HG03571 (cell line): ENCODE measurements around the gene RBL1.
"Not testable (repeated sequence)": the region's sequence is repeated elsewhere in the genome, so short reads cannot be mapped to it uniquely, and the experiment has no call there.

Experiments
- ATAC-seq: cut with Tn5 transposase; IDR thresholded peaks from one replicate; pipeline ENCODE4 v1.9.1; 2021; ENCODE audit not compliant: unreplicated experiment

Gene RBL1

DNA sequence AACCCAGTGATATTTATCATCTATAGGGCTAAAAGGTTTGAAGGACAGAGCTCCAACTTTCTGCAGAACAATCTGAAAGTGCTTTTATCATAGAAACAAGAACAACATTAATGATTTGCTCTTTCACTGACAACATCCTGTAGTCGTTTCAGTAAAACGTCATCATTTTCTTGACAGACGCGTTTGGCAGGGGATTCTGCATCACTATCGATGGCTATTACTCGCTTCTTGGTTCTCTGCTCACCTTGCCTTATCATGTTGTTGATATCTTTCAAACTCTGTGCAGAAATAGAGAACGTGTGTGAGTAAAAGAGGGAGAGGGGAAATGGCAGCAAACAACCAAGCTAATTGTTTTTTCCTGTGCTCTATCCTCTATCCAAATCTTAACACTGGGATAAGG lies 97.1 kb downstream of the RBL1 start:
- no peak for ATAC-seq

DNA sequence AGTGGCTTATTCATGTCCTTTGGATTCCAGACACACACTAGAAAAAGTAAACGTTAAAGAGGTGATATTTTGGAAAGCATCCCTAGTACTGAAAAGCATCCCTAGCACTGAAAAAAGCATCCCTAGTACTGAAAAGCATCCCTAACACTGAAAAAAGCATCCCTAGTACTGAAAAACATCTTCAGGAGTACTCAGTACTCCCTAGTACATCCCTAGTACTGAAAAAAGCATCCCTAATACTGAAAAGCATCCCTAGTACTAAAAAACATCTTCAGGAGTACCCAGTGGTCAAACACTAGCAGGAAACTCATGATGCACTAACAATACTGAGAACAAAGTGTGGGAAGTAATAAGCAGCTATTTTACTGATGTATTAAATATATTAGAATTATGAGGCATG lies 98.7 kb downstream of the RBL1 start:
- no peak for ATAC-seq

DNA sequence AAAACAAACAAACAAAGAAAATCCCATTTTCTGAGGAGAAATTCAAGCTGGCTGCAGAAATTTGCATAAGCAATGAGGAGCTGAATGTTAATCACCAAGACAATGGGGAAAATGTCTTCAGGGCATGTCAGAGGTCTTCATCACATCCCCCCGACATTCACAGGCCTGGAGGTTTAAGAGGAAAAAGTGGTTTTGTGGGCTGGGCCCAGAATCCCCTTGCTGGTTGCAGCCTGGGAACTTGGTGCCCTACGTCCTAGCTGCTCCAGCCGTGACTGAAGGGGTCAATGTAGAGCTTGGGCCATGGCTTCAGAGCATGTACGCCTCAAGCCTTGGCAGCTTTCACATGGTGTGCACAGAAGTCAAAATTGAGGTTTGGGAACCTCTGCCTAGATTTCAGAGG lies 101.6 kb downstream of the RBL1 start:
- not testable (repeated sequence) for ATAC-seq

DNA sequence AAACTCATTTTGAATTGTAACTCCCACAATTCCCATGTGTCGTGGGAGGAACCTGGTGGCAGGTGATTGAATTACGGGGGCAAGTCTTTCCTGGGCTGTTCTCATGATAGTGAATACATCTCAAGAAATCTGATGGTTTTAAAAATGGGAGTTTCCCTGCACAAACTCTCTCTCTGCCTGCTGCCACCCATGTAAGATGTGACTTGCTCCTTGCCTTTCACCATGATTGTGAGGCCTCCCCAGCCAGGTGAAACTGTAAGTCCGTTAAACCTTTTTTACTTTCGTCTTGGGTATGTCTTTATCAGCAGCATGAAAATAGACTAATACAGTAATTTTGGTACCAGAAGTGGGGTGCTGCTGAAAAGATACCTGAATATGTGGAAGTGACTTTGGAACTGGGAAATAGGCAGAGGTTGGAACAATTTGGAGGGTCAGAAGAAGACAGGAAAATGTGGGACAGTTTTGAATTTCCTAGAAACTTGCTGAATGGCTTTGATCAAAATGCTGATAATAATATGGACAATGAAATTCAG lies 102.9 kb downstream of the RBL1 start:
- no peak for ATAC-seq

DNA sequence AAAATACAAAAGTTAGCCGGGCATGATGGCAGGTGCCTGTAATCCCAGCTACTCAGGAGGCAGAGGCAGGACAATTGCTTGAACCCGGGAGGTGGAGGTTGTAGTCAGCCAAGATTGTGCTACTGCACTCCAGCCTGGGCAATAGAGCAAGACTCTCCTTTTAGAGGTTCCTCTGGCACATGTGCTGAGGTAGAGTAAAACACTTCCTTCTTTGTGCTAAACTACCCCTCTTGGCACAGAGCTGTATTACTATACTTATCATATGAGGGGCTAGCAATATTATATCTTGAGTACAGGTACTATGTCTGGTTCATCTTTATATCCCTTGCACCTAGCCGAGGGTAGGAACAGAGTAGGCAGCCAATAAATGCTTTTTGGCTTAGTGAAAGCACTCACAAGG lies 104.1 kb downstream of the RBL1 start:
- ATAC-seq = no peak

DNA sequence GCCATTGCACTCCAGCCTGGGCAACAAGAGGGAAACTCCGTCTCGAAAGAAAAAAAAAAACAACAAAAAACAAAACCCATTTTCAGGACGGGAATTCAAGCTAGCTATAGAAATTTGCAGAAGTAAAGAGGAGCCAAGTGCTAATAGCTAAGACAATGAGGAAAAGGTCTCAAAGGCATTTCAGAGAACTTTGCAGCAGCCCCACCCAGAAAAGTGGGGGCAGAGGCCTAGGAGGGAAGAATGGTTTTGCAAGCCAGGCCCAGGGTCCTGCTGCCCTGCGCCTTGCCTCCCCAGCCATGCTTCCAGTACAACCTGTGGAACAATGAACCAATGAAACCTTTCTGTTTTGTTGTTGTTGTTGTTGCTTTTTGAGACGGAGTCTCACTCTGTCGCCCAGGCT lies 106.0 kb downstream of the RBL1 start:
- no peak for ATAC-seq

DNA sequence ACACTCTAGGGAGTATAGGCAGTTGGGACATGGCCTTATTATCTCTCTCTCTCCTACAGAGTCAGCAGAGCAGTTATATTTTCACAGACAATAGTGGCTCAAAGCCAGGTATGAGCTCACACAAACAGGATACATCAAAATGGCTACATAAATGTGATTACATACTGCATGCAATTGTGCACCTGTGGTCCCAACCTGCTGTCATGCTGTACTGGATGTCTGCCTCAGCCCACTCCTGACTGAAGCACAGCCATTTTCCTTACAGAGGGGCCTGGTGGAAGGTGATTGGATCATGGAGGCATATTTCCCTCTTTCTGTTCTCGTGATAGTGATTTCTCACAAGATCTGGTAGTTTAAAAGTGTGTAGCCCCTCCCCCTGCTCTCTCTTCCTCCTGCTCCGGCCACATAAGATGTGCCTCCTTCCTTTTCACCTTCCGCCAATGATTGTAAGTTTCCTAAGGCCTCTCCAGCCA lies 107.3 kb downstream of the RBL1 start:
- ATAC-seq = no peak

DNA sequence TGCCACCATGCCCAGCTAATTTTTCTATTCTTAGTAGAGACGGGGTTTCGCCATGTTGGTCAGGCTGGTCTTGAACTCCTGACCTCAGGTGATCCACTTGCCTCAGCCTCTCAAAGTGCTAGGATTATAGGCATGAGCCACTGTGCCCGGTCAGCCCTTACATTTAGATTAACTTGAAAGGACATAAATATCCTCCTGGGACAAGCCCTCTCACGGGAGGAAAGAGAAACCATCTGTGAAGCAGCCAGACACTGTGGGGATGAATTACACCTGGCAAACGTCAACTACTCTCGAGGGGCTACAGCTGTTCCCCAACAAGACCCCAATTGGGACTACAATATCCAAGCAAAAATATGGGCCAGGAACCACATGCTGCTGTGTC lies 111.5 kb downstream of the RBL1 start:
- ATAC-seq = no peak

DNA sequence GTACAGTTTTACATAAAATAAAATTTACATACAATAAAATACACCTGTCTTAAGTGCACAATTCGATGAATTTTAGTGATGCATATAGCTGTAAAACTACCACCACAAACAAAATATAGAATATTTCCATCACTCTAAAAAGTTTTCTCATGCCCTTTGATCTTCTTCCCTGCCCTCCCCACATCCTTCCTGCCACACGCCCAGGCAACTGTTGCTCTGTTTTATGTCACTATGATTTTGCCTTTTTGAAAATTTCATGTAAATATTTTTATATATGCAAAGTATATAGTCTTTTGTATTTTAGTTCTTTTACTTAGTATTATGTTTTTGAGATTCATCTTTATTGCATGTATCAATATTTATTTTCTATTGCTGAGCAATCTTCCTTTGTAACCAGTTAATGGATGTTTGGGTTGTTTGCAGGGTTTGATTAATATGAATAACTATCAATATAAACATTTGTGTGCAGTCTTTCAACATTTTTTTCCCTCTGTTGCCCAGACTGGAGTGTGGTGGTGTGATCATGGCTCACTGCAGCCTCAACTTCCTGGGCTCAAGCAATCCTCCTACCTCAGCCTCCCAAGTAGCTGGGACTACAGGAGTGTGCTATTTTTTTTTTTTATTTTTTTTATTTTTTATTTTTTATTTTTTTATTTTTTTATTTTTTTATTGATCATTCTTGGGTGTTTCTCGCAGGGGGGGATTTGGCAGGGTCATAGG lies 120.5 kb downstream of the RBL1 start:
- no peak for ATAC-seq

DNA sequence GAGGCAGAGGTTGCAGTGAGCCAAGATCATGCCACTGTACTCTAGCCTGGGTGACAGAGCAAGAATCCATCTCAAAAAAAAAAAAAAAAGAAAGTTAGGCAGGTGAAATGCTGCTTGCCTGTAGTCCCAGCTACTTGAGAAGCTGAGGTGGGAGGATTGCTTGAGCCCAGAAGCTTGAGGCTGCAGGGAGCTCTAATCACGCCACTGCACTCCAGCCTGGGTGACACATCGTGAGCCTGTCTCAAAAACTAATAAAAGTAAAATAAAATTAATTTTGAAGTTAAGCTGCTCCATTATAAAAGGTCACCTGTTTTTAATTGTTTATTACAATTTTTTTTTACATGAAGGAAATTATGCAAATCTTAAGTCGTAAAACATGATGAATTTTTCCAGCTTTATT lies 121.1 kb downstream of the RBL1 start:
- no peak for ATAC-seq

DNA sequence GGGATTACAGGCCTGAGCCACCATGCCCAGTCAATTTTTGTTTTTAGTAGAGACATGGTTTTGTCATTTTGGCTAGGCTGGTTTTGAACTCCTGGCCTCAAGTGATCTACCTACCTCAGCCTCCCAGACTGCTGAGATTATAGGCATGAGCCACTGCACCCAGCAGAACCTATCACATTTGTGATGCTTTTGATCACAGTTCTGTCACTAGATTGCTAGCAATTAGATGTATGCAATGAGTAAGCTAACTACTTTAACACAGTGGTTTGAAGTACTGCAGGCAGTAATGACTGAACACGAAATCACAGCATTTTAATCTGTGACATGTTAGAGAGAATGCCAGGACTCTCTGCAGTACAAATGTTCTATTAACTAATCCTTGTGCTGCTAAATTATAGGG lies 124.7 kb downstream of the RBL1 start:
- ATAC-seq = no peak

DNA sequence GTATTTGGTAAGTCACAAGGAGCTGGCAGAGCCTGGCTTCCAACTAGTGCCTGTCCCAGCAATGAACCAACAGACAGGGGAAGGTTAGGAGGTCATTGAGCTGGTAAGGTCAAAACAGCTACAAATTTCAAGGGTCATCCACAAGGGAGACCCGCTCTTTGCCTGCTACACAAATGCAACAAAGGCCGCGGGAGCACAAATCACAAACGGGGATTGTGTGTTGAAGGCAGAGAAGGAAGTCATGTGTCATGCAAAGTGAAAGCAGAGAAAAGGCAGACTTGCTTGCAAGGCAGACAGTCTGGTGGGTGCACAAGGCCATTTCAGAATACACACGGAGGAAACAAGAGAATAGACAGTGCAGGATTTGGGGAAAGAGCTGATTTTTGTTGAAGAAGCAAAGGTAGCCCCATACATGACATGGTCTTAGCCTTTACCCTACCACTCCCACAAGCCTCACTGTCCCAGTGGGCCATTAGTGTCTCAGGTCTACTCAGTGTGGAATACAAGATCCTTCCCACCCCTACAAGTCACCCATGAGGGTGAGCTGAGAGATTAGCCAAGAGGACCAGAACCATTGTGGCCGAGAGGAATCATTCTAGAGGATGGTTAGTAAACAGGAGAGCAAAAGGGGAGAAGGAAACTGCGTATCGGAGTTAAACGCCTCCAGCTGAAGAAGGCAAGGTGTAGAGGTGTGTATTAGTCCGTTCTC lies 126.2 kb downstream of the RBL1 start:
- ATAC-seq = no peak

DNA sequence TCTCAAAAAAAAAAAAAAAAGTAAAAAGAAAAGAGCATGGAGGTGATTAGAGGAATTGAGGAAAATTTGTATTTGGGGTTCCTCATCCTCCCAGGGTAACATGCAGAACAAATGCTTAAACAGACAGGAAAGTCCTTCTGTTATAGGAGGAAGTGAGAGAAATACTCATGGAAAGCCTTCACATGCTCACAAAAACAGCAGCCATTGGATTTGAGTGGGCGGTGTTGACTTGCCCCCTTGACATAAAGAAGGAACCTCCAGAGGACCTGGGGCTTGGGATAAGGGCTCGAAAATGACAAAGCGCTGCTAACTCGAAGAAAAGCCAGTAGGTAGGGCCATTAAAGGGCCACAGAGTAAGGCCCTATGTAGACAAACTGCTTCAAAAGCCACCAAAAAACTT lies 126.7 kb downstream of the RBL1 start:
- no peak for ATAC-seq

DNA sequence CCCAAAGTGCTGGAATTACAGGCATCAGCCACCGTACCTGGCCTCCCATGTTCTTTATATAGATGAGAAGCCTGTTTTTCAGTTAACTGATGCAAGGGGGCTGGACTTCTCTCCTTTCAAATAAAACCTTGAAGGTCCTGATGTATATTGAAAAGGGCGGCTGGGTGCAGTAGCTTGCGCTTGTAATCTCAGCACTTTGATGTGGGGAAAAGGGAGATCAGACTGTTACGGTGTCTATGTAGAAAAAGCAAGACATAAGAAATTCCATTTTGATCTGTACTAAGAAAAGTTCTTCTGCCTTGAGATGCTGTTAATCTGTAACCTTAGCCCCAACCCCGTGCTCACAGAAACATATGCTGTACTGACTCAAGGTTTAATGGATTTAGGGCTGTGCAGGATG lies 128.2 kb downstream of the RBL1 start:
- ATAC-seq = no peak

DNA sequence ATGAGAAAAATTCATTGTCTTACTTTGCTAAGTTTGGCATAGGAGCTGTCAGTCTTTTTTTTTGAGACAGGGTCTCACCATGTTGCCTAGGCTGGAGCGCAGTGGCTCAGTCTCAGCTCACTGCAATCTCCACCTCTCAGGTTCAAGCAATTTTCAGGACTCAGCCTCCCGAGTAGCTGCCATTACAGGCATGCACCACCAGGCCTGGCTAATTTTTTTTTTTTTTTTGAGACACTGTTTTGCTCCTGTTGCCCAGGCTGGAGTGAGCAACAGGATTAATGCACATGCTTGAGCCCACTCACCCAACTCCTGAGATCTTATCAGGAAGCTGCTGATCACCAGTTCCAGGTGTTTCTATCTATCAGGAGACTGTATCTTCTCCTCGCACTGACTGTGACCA lies 128.8 kb downstream of the RBL1 start:
- ATAC-seq = not testable (repeated sequence)

DNA sequence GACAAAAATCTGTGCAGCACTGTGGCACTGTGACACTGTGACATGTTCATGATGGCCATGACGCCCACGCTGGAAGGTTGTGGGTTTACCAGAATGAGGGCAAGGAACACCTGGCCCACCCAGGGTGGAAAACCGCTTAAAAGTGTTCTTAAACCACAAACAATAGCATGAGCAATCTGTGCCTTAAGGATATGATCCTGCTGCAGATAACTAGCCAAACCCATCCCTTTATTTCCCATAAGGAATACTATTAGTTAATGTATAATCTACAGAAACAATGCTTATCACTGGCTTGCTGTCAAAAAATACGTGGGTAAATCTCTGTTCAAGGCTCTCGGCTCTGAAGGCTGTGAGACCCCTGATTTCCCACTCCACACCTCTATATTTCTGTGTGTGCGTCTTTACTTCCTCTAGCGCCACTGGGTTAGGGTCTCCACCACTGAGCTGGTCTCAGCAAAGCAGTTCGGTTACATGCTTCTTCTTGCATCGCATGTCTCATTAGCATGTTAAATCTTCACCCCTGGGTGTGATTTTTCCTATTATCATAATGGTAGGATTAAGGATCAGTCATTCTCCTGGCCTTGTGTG lies 133.3 kb downstream of the RBL1 start:
- ATAC-seq = not testable (repeated sequence)

DNA sequence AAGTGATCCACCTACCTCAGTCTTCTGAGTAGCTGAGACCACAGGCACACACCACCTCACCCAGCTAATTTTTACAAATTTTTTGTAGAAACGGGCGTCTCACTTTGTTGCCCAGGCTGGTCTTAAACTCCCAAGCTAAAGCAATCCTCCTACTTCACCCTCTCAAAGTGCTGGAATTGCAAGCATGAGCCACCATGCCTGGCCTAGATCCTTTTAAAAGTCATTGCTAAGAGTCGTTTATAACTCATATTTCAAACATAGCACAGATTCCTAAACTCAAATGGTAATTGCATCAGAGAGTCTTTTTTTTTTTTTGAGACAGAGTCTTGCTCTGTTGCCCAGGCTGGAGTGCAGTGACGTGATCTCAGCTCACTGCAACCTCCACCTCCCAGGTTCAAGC lies 136.6 kb downstream of the RBL1 start:
- no peak for ATAC-seq

DNA sequence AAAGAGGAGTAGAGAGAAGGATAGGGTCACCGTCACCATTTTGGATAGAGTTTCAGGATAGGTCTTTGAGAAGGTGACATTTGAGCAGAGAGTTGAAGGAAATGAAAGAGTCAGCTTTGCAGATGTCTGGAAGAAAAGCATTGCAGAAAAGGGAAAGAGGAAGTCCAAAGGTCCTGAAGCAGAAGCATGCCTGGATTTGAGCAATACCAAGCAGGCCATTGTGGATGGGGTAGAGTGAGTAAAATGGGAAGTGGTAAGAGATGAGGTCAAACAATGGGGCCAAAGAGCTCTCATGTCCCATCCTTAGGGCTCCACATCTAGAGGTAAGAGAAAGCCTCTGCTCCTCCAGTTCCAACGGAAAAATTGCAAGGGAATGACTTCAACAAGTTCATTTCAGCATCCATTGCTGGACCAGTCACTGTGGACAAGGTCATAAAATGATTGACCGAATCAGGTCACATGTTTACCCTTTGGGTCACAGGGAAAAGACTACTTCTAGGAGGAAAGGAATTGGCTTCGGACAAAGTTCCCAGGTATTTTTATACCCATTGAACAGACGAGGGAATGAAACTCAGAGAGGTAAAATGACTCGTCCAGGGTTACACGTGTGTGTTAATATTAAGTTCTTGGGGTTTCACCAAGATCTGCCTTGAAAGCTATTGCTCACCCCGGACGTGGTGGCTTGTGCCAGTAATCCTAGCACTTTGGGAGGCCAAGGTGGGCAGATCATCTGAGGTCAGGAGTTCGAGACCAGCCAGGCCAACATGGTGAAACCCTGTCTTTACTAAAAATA lies 137.7 kb downstream of the RBL1 start:
- ATAC-seq = no peak

DNA sequence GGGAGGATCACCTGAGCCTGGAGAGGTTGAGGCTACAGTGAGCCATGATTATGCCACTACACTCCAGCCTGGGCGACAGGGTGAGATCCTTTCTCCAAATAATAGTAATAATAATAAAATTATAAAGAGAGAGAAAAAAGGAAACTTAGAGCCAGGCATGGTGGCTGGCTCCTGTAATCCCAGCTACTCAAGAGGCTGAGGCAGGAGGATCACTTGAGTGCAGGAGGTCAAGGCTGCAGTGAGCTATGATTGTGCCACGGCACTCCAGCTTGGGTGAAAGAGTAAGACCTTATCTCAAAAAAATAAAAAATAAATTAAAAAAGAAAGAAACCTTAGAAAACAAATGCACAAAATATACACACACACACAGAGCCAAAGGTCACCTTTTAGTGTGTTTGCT lies 139.1 kb downstream of the RBL1 start:
- no peak for ATAC-seq

DNA sequence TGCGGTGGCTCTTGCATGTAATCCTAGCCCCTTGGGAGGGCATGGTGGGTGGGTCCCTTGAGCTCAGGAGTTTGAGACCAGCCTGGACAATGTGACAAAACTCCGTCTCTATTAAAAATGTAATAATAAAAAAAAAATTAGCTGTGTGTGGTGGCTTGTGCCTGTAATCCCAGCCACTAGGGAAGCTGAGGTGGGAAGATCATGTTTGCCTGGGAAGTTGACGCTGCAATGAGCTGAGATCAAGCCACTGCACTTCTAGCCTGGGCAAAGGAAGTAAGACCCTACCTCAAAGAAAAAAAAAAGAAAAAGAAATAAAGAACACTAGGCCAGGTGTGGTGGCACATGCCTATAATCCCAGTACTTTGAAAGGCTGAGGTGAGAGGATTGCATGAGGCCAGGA lies 139.8 kb downstream of the RBL1 start:
- ATAC-seq = no peak

DNA sequence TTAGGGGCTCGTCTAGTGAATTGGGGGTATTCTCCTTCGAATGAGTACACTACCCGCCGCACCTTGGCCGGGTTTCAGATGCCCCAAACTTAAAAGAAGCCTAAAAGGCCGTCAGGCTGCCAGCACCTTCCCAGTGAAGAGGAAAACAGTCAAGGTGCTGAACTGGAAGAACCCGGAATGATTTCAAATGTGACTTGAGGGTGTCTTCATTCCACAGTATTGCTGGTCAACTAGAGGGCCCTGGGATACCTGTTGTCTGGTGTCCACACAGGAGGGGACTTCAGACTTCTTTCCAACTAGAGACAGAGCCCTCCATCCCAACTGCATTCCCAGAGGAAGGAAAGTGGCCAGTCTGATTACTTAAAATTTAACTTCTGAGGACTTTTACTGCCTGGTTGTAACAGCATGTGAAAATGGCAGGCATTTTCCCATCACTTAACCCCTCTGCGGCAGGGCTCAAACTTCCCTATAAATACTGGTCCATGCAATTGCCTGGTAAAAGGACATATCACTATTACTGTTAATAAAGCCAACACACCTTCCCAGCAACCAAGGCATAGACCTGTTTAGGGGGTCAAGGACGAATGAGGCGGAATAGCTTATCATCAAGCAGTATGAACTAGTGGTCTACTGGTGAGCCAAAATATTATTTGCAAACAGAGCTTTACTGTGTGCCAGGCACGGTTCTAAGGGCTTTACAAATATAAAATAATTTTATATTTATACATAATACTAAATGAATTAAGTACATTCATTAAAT lies 143.6 kb downstream of the RBL1 start:
- ATAC-seq = no peak
